H7 (cell line): ENCODE results near the gene PLTP. TPM values are rescaled to one million over a fixed set of nuclear protein-coding genes. Genes with fewer than 3 reads are reported as not detected.

Experiments
- DNase-seq: peaks from one replicate; pipeline ENCODE4 v3.0.0; 2012
- H3K27me3 ChIP-seq: 2 replicates; pipeline ENCODE4 v1.6.0; 2011; ENCODE audit warnings: mild to moderate bottlenecking, low read length; ENCODE audit not compliant: control insufficient read depth, insufficient read depth
- H3K36me3 ChIP-seq: replicated peaks from 2 replicates; pipeline ENCODE4 v1.5.1; 2011; ENCODE audit warnings: low read length; ENCODE audit not compliant: control insufficient read depth, insufficient read depth
- H3K4me3 ChIP-seq: 2 replicates; pipeline ENCODE4 v1.5.1; 2011; ENCODE audit warnings: low read depth, mild to moderate bottlenecking, control low read depth, low read length, moderate library complexity; ENCODE audit not compliant: insufficient read depth
- total RNA-seq: library from RNA; depleted of rRNA; stranded (reverse); fragments of >200 nt; shearing (Covaris generic); gene quantifications from 2 replicates; pipeline ENCODE4 v1.2.3, GENCODE V29; 2014; rRNA removed

Gene PLTP
- total RNA-seq, 1 experiment from 2014 or later = 104 TPM

DNA sequence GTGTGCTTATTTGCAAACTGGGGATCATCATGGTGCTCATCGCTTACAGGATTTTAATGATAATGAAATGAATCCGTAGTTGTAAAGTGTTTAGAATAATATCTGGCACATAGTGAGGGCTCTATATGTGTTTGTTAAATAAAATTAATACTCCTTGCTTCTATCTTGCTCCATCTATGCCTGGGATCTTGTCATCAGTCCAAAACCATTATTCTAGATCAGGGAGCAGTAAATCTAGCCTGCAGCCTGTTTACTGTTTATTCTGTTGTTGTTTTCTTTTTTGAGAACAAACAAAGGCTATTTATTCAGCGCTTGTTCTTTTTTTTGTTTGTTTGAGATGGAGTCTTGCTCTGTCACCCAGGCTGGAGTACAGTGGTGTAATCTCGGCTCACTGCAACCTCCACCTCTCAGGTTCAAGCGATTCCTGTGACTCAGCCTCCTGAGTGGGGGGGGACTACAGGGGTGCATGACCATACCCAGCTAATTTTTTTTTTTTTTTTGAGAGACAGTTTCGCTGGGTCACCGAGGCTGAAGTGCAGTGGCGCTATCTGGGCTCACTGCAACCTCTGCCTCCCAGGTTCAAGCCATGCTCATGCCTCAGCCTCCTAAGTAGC, 62.9 kb downstream of the PLTP start:
- DNase-seq = no peak
- Histone ChIP-seq H3K4me3 (no peak overlapping the region), H3K36me3 (peaks cover 3% of the 10 kb centered on the region), H3K27me3 (no peaks in the 10 kb centered on the region)

Other genes with a start within 250 kb of the PLTP start
- not detected in 2 replicates for gene WFDC11, start 241.9 kb downstream of the PLTP start, total RNA-seq
- not detected in 2 replicates for gene WFDC13, start 210.1 kb downstream of the PLTP start, total RNA-seq
- gene WFDC10B, start 207.1 kb downstream of the PLTP start, total RNA-seq = 0.52 TPM in 1 of 2 replicates, not detected in the other
- not detected in 2 replicates for gene SPINT4, start 189.8 kb downstream of the PLTP start, total RNA-seq
- gene WFDC3, start 120.3 kb downstream of the PLTP start, total RNA-seq = 0.59 TPM in 1 of 2 replicates, not detected in the other
- 21.4 and 24.2 TPM in 2 replicates for gene DNTTIP1, start 120.2 kb downstream of the PLTP start, total RNA-seq
- gene UBE2C, start 99.5 kb downstream of the PLTP start, total RNA-seq = 265 and 278 TPM in 2 replicates
- 0.42 and 0.70 TPM in 2 replicates for gene TNNC2, start 84.8 kb downstream of the PLTP start, total RNA-seq
- gene SNX21, start 78.4 kb downstream of the PLTP start, total RNA-seq = 22.5 and 22.7 TPM in 2 replicates
- gene ACOT8, start 54.8 kb downstream of the PLTP start, total RNA-seq = 57.1 and 59.7 TPM in 2 replicates
- gene ZSWIM3, start 54.5 kb downstream of the PLTP start, total RNA-seq = 5.4 and 5.7 TPM in 2 replicates
- gene ZSWIM1, start 30.9 kb downstream of the PLTP start, total RNA-seq = 13.3 and 17.8 TPM in 2 replicates
- 0.41 and 5.1 TPM in 2 replicates for gene SPATA25, start 24.5 kb downstream of the PLTP start, total RNA-seq
- 8.1 and 10.2 TPM in 2 replicates for gene NEURL2, start 20.9 kb downstream of the PLTP start, total RNA-seq
- gene CTSA, start 20.8 kb downstream of the PLTP start, total RNA-seq = 38.7 and 41.8 TPM in 2 replicates
- 22.8 and 28.4 TPM in 2 replicates for gene PCIF1, start 22.5 kb upstream of the PLTP start, total RNA-seq
- 15.0 and 18.1 TPM in 2 replicates for gene ZNF335, start 60.0 kb upstream of the PLTP start, total RNA-seq
- 9.8 and 11.6 TPM in 2 replicates for gene MMP9, start 96.8 kb upstream of the PLTP start, total RNA-seq
- gene SLC12A5, start 117.1 kb upstream of the PLTP start, total RNA-seq = 1.3 and 4.3 TPM in 2 replicates
- gene NCOA5, start 177.8 kb upstream of the PLTP start, total RNA-seq = 8.6 and 12.2 TPM in 2 replicates
- 8.2 and 8.8 TPM in 2 replicates for gene CD40, start 206.2 kb upstream of the PLTP start, total RNA-seq